Measurements from ENCODE around the gene DEFB116.
"Not testable (repeated sequence)": the region's sequence is repeated elsewhere in the genome, so short reads cannot be mapped to it uniquely, and the experiment has no call there.

GRCh38 chr20:31284964-31285363, 23.4 kb downstream of the DEFB116 start:
- not testable (repeated sequence) for TF ChIP-seq POLR2A, CTCF (IDR thresholded peaks at IDR 0.05)

Data from ovary (tissue), 3 donors.